Sigmoid colon (tissue), 7 donors: Measurements from ENCODE around the gene CLEC16A. TPM values are rescaled to one million over a fixed set of nuclear protein-coding genes. Genes with fewer than 3 reads are reported as not detected.

ENCODE experiments used
- DNase-seq: peaks from one replicate; pipeline ENCODE4 v3.0.0-alpha.2; 2019
- H3K27ac ChIP-seq, 4 donors: fragments of 200-600 bp; sonication (generic); one replicate each; pipeline ENCODE4 v1.5.1; 2016 to 2019; ENCODE audit warnings: mild to moderate bottlenecking in 1 of 4
- H3K27me3 ChIP-seq, 3 donors: fragments of 200-600 bp; sonication (generic); one replicate each; pipeline ENCODE4 v1.5.1; 2019; ENCODE audit warnings: mild to moderate bottlenecking in 1 of 3
- H3K36me3 ChIP-seq, 4 donors: fragments of 200-600 bp; sonication (generic); one replicate each; pipeline ENCODE4 v1.5.1; 2016 to 2019
- H3K4me1 ChIP-seq, 4 donors: fragments of 200-600 bp; sonication (generic); one replicate each; pipeline ENCODE4 v1.5.1; 2017 to 2019
- H3K4me3 ChIP-seq, 4 donors: fragments of 200-600 bp; sonication (generic); one replicate each; pipeline ENCODE4 v1.5.1; 2017 to 2019; ENCODE audit warnings: mild to moderate bottlenecking in 2 of 4, moderate library complexity in 1 of 4
- H3K9me3 ChIP-seq, 4 donors: fragments of 200-600 bp in 3 of 4; sonication (generic) in 3 of 4; one replicate each; pipeline versions ENCODE4 v1.5.1 to v1.6.1; 2013 to 2019
- EP300 ChIP-seq, 4 donors: sonication (generic); formaldehyde crosslinking; IDR thresholded peaks; one replicate each; pipeline ENCODE4 v1.6.1; 2017; ENCODE audit warnings: antibody characterized with exemption in 4 of 4
- POLR2A ChIP-seq, 2 donors: fragments of 450-650 bp; IDR thresholded peaks; one replicate each; pipeline ENCODE4 v1.6.1; 2016; ENCODE audit warnings: antibody characterized with exemption in 2 of 2, mild to moderate bottlenecking in 2 of 2, moderate library complexity in 2 of 2
- POLR2AphosphoS5 ChIP-seq, 4 donors: sonication (generic); formaldehyde crosslinking; IDR thresholded peaks; one replicate each; pipeline ENCODE4 v1.6.1; 2017; ENCODE audit warnings: antibody characterized with exemption in 4 of 4
- WGBS, 2 donors: extraction: QIAGEN DNeasy Blood & Tissue Kit; methylation state at CpG; one replicate each; pipeline ENCODE4 v1.1.7; 2013; 5-methylcytosine and 5-hydroxymethylcytosine counted together
- intact Hi-C: fragments of 100-400 bp; cut with DNase I; formaldehyde crosslinking; loops from one replicate; pipeline ENCODE4 v1.15.1; 2023
- polyA plus RNA-seq, 3 donors: library from polyadenylated mRNA; stranded (reverse); fragments of 200-250 nt; gene quantifications; one replicate each; pipeline ENCODE4 v1.2.3, GENCODE V29; 2013
- total RNA-seq, 4 donors: library from RNA; depleted of rRNA; stranded (reverse); fragments of >200 nt; gene quantifications; one replicate each; pipeline ENCODE4 v1.1.0, GENCODE V29; 2016
- TF ChIP-seq, protein P1 (sequence below), 4 experiments: fragments of 450-650 bp in 3 of 4; fragments of 200-600 bp in 1 of 4; IDR thresholded peaks; one replicate each; pipeline ENCODE4 v1.5.1; 2016 to 2019; ENCODE audit warnings: antibody characterized with exemption in 4 of 4, mild to moderate bottlenecking in 3 of 4, moderate library complexity in 2 of 4
- donor health status: healthy with polysubstance abuse.
- donor health status: Bipolar disorder and iron deficiency.
- donor health status: healthy.

CLEC16A gene
- total and polyA plus RNA-seq, 7 donors, result 9.6 to 35.2 (median 24.6) TPM

DNA sequence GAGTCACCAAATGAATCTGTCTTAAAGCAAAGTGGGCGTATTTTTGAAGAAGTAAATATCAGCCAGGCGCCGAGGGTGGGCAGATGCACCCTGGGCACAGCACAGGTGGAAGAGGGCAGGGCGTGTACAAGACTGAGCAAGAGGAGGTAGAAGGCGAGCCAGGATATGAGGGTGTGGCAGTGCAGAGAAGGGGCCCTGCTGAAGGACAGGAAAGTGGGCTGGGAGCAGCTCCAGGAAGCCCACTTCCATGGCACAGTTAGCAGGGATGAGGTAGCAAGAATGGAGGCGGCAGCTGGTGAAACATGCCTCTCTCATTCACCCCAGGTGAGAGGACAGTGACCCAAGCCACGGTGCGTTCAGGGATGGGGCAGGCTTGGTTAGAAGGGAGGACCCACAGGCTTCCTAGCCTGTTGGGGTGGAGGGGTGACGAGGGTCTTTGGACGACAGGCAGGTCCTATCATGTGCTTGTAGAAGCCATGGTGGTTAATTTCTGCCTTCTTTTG lies 149.3 kb downstream of the CLEC16A start:
- peak overlapping the region; percentile 56 to 80 (median 79) for H3K27ac ChIP-seq
- intact Hi-C loops, result loop anchor here (5.0 kb wide), 1 partner anchor 34 kb away; no protein-coding TSS in a partner anchor
- WGBS, 2 donors, result 46 to 63% methylated on average over 10 of the region's 10 CpGs
- peak; percentile 54 for DNase-seq
- no peaks in the 10 kb centered on the region for H3K27me3 ChIP-seq
- peaks cover 0 to 50% (median 44%) of the 10 kb centered on the region in 4 donors for H3K4me1 ChIP-seq
- no peak overlapping the region for H3K4me3 ChIP-seq
- H3K36me3 ChIP-seq, result no peaks in the 10 kb centered on the region
- TF ChIP-seq POLR2AphosphoS5 (IDR thresholded peaks at IDR 0.05) (no peak), POLR2A (IDR thresholded peaks at IDR 0.05) (no peak), EP300 (IDR thresholded peaks at IDR 0.05) (no peak)
- TF ChIP-seq, protein P1, sequence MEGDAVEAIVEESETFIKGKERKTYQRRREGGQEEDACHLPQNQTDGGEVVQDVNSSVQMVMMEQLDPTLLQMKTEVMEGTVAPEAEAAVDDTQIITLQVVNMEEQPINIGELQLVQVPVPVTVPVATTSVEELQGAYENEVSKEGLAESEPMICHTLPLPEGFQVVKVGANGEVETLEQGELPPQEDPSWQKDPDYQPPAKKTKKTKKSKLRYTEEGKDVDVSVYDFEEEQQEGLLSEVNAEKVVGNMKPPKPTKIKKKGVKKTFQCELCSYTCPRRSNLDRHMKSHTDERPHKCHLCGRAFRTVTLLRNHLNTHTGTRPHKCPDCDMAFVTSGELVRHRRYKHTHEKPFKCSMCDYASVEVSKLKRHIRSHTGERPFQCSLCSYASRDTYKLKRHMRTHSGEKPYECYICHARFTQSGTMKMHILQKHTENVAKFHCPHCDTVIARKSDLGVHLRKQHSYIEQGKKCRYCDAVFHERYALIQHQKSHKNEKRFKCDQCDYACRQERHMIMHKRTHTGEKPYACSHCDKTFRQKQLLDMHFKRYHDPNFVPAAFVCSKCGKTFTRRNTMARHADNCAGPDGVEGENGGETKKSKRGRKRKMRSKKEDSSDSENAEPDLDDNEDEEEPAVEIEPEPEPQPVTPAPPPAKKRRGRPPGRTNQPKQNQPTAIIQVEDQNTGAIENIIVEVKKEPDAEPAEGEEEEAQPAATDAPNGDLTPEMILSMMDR (IDR thresholded peaks at IDR 0.05), result no peak
- H3K9me3 ChIP-seq, result no peaks in the 10 kb centered on the region

DNA sequence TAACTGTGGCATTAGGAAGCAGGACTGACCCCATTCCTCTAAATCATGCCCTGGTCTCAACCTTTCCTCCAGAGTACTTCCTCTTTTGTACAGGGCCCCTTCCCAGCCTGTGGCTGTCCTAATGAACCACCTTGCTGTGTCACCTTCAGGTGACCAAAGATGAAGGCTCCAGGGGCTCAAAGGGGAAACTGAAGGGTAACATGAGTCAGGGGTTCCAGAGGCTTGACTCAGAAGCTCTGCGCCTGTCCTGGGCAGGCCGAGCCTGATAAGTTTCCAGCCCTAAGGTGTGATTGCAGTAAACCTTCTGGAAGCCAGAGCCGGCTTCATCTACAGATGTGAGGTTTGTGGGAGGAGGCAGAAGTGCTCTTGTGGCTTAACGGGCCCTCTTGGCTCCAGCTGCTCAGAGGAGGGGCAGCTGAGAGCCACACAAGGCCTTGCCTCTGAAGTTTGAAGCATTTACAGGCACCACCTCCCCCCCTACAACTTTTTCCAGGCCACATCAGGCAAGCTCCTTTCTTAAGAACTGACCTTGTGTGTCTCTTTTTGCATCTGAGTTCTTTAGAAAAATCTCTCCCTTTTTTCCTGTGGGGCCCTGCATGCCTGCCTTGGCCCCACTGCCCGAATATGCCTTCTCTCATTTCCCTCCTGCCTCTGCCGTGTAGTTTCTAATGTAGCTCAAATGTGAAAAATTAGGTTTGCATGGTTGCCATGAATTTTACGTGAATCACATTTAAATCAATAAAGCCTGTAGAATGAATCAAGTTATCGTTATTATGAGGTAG lies 149.9 kb downstream of the CLEC16A start:
- no peaks in the 10 kb centered on the region for H3K36me3 ChIP-seq
- H3K27me3 ChIP-seq, result no peaks in the 10 kb centered on the region
- H3K9me3 ChIP-seq, result no peaks in the 10 kb centered on the region
- H3K4me1 ChIP-seq, result peaks cover 0 to 50% (median 44%) of the 10 kb centered on the region in 4 donors
- 36 to 60% methylated on average over 8 of the region's 8 CpGs for WGBS, 2 donors
- TF ChIP-seq, protein P1 (IDR thresholded peaks at IDR 0.05), result no peak
- TF ChIP-seq POLR2AphosphoS5 (IDR thresholded peaks at IDR 0.05) (peak in 2 of 4 donors; percentile 9 to 20), EP300 (IDR thresholded peaks at IDR 0.05) (no peak), POLR2A (IDR thresholded peaks at IDR 0.05) (no peak)
- peak overlapping the region; percentile 56 to 80 (median 79) for H3K27ac ChIP-seq
- intact Hi-C loops, result loop anchor here (5.0 kb wide), 1 partner anchor 33 kb away; no protein-coding TSS in a partner anchor
- H3K4me3 ChIP-seq, result no peak overlapping the region
- peak; percentile 79 for DNase-seq

DNA sequence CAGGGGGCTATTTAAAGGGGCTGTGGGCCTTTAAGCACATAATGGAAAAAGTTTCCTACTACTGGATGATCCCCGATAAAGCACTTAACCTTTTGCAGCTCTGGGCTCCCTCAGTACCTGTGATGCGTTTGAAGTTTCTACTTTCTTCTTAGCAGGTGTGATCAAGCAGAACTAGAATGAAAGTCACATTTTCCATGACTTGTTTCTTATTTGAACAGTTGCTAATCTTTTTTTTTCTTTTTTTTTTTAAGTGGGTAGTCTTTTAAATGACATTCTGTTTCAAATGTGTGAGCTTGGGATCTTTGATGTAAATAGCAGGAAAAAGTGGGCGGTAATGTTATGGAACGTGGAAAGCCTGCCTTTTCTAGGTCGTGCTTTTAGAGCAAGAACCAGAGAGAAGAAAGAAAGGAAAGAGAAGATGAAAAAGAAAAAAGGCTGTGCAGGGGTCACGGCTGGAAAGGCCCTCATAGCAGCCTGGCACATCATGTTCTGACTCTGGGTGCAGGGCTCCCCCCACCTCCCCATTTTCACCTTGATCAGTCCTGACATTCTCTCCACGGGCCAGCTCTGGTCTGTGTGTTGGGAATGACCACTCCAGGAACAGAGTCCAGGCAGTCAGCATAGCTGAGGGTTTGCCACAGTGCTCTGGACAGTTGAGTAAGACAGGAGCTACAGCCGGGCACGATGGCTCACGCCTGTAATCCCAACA lies 150.6 kb downstream of the CLEC16A start:
- intact Hi-C loops, result loop anchor here (5.0 kb wide), 1 partner anchor 32 kb away; no protein-coding TSS in a partner anchor
- Histone ChIP-seq H3K4me3 (no peak overlapping the region), H3K9me3 (no peaks in the 10 kb centered on the region), H3K27ac (peak overlapping the region; percentile 56 to 80 (median 79)), H3K36me3 (no peaks in the 10 kb centered on the region), H3K27me3 (no peaks in the 10 kb centered on the region), H3K4me1 (peaks cover 0 to 50% (median 44%) of the 10 kb centered on the region in 4 donors)
- 66 to 90% methylated on average over 10 of the region's 10 CpGs for WGBS, 2 donors
- no peak for DNase-seq
- no peak for TF ChIP-seq EP300 (IDR thresholded peaks at IDR 0.05)
- TF ChIP-seq, protein P1 (IDR thresholded peaks at IDR 0.05), result no peak
- no peak for TF ChIP-seq POLR2AphosphoS5 (IDR thresholded peaks at IDR 0.05)
- TF ChIP-seq POLR2A (IDR thresholded peaks at IDR 0.05), result no peak

DNA sequence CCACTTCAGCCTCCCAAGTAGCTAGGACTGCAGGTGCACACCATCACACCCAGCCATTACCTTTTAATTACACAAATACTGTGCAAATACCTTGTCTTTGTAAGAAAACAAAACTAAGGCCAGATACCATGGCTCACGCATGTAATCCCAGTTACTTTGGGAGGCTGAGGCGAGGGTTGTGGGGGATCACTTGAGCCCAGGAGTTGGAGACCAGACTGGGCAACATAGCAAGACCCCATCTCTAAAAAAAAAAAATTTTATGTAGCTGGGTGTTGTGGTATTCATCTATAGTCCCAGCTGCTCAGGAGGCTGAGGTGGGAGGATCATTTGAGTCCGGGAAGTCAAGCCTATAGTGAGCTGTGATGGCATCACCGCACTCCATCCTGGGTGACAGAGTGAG lies 151.6 kb downstream of the CLEC16A start:
- H3K27ac ChIP-seq, result peak overlapping the region in 3 of 4 donors; percentile 79 to 80 (median 79)
- DNase-seq, result peak; percentile 7
- H3K4me1 ChIP-seq, result peaks cover 0 to 55% (median 50%) of the 10 kb centered on the region in 4 donors
- H3K36me3 ChIP-seq, result no peaks in the 10 kb centered on the region
- intact Hi-C loops, result no loop called here
- H3K27me3 ChIP-seq, result no peaks in the 10 kb centered on the region
- H3K9me3 ChIP-seq, result no peaks in the 10 kb centered on the region
- TF ChIP-seq POLR2A (IDR thresholded peaks at IDR 0.05) (no peak), POLR2AphosphoS5 (IDR thresholded peaks at IDR 0.05) (no peak), EP300 (IDR thresholded peaks at IDR 0.05) (no peak)
- TF ChIP-seq, protein P1 (IDR thresholded peaks at IDR 0.05), result no peak
- H3K4me3 ChIP-seq, result no peak overlapping the region
- WGBS, 2 donors, result 93 to 96% methylated on average over 4 of the region's 4 CpGs
